ENCODE measurements around the gene ITIH3.

- no peak for TF ChIP-seq EZH2 (IDR thresholded peaks at IDR 0.05; ENCODE audit: borderline replicate concordance, low read length)
- no peak for TF ChIP-seq CTCF (conservative IDR thresholded peaks at IDR 0.05 in 1 of 2, IDR thresholded peaks at IDR 0.05 in 1 of 2; ENCODE audit: extremely low read depth in 1 of 2, insufficient read depth in 1 of 2, low read depth in 1 of 2, low read length in 2 of 2)
Observed at GRCh38 chr3:52843108-52843865, 48.7 kb downstream of the ITIH3 start.
